Measurements from ENCODE around the gene MYLK4.

GRCh38 chr6:2688401-2689064, 62.2 kb downstream of the MYLK4 start:
- TF ChIP-seq CTCF (IDR thresholded peaks at IDR 0.05) (no peak), POLR2A (IDR thresholded peaks at IDR 0.05) (no peak), POLR2AphosphoS5 (IDR thresholded peaks at IDR 0.05) (no peak), EP300 (IDR thresholded peaks at IDR 0.05; ENCODE audit: low read depth) (no peak)

All from transverse colon (tissue), 4 donors.